OCI-LY7 (cell line): Measurements from ENCODE around the gene REEP6. TPM values are rescaled to one million over a fixed set of nuclear protein-coding genes. Genes with fewer than 3 reads are reported as not detected.
A peak's percentile ranks its signal among the peaks of the same experiment; 100 is the strongest.

Experiments
- Bru-seq: library from RNA; stranded (reverse); fragments of 400-500 nt; gene quantifications from one replicate; lab custom pipeline; 2021; lab: Mats Ljungman, UMichigan
- BruChase-seq, 2 experiments: library from RNA; stranded (reverse); fragments of 400-500 nt; gene quantifications; one replicate each; lab custom pipeline; 2021; lab: Mats Ljungman, UMichigan
- BruUV-seq: library from RNA; stranded (reverse); fragments of 400-500 nt; replicated peaks from 2 replicates; lab custom pipeline; 2021; lab: Mats Ljungman, UMichigan
- CTCF ChIA-PET: fragments of 300-600 bp; sonication (Branson Sonifier 250); formaldehyde crosslinking; loops from one replicate; lab custom pipeline; 2022; ENCODE audit warnings: antibody characterized with exemption; ENCODE audit not compliant: unreplicated experiment; lab: Charles Lee
- POLR2A ChIA-PET: fragments of 300-600 bp; sonication (Branson Sonifier 250); formaldehyde crosslinking; loops from one replicate; lab custom pipeline; 2022; ENCODE audit warnings: antibody characterized with exemption; lab: Charles Lee
- DNase-seq: peaks from one replicate; pipeline ENCODE4 v3.0.0-alpha.2; 2015; ENCODE audit warnings: low spot score
- H2AFZ ChIP-seq: fragments of 200-600 bp; sonication (generic), shearing (Covaris generic); 2 replicates; pipeline ENCODE4 v1.6.1; 2014; ENCODE audit warnings: mild to moderate bottlenecking, antibody characterized with exemption, low read length, moderate library complexity
- H3K27ac ChIP-seq: fragments of 200-600 bp; sonication (generic); 2 replicates; pipeline ENCODE4 v1.5.1; 2014; ENCODE audit warnings: mixed run types, low read depth, mild to moderate bottlenecking, moderate library complexity, low read length, inconsistent platforms; ENCODE audit not compliant: poor library complexity, severe bottlenecking
- H3K36me3 ChIP-seq: fragments of 200-600 bp; sonication (generic); 2 replicates; pipeline ENCODE4 v1.6.1; 2014; ENCODE audit warnings: mild to moderate bottlenecking, antibody characterized with exemption, low read length, moderate library complexity, mixed read lengths; ENCODE audit not compliant: insufficient read depth
- H3K4me1 ChIP-seq: fragments of 200-600 bp; sonication (generic); 2 replicates; pipeline ENCODE4 v1.5.1; 2014; ENCODE audit warnings: mild to moderate bottlenecking, low read length; ENCODE audit not compliant: insufficient read depth, poor library complexity, severe bottlenecking
- H3K4me2 ChIP-seq: fragments of 200-600 bp; sonication (generic); 2 replicates; pipeline ENCODE4 v1.6.1; 2014; ENCODE audit warnings: mild to moderate bottlenecking, low read length
- H3K4me3 ChIP-seq: fragments of 200-600 bp; sonication (generic); 2 replicates; pipeline ENCODE4 v1.5.1; 2014; ENCODE audit warnings: mild to moderate bottlenecking, low read depth, low read length; ENCODE audit not compliant: poor library complexity, severe bottlenecking
- H3K79me2 ChIP-seq: fragments of 200-600 bp; sonication (generic); 2 replicates; pipeline ENCODE4 v1.6.1; 2016; ENCODE audit warnings: low read depth, mild to moderate bottlenecking, low read length, moderate library complexity, mixed read lengths; ENCODE audit not compliant: insufficient read depth
- H3K9me2 ChIP-seq: fragments of 200-600 bp; sonication (generic); 2 replicates; pipeline ENCODE4 v1.6.1; 2016; ENCODE audit warnings: mild to moderate bottlenecking, low read length, mixed read lengths; ENCODE audit not compliant: insufficient read depth
- H3K9me3 ChIP-seq: fragments of 200-600 bp; sonication (generic); 2 replicates; pipeline ENCODE4 v1.6.1; 2014; ENCODE audit warnings: mild to moderate bottlenecking, mixed run types, low read length, mixed read lengths
- H4K20me1 ChIP-seq: fragments of 200-600 bp; sonication (generic); 2 replicates; pipeline ENCODE4 v1.6.1; 2014; ENCODE audit warnings: mild to moderate bottlenecking, antibody characterized with exemption, low read length, moderate library complexity, mixed read lengths; ENCODE audit not compliant: insufficient read depth
- CTCF ChIP-seq: fragments of 200-600 bp; sonication (generic); conservative IDR thresholded peaks from 2 replicates; pipeline ENCODE4 v1.5.1; 2014; ENCODE audit warnings: mild to moderate bottlenecking, antibody characterized with exemption, low read length, moderate library complexity, mixed read lengths
- EZH2phosphoT487 ChIP-seq: fragments of 200-600 bp; sonication (generic); IDR thresholded peaks from 2 replicates; pipeline ENCODE4 v1.6.1; 2018; ENCODE audit warnings: low read depth, borderline replicate concordance, mild to moderate bottlenecking, mixed run types, antibody characterized with exemption, low read length, moderate library complexity, mixed read lengths
- intact Hi-C: fragments of 100-400 bp; cut with micrococcal nuclease; formaldehyde crosslinking; loops from one replicate; pipeline ENCODE4 v1.10.0; 2022; ENCODE audit not compliant: unreplicated experiment
- long read RNA-seq: library from polyadenylated mRNA; stranded (forward); transcript quantifications from one replicate; pipeline ENCODE4 v2.0.0, GENCODE V29; 2022
- total RNA-seq, 2 experiments: library from RNA; depleted of rRNA in 1 of 2; stranded (reverse); fragments of >200 nt in 1 of 2; shearing (Covaris generic) in 1 of 2; gene quantifications; 2 replicates each; pipeline ENCODE4 v1.2.3, GENCODE V29; 2014 to 2022

The REEP6 gene
- 0.46 and 1.3 TPM in 2 replicates for total RNA-seq (2014; rRNA removed; shearing (Covaris generic))
- total RNA-seq (2022), result 3.1 and 3.6 TPM in 2 replicates
- Bru-seq, nascent RNA, result percentile 24 among the genes with signal in this experiment
- BruChase-seq, experiment 1, labeled RNA remaining after a 6-hour chase, result percentile 17 among the genes with signal in this experiment
- BruChase-seq, experiment 2, labeled RNA remaining after a 2-hour chase, result percentile 15 among the genes with signal in this experiment
- long read RNA-seq, transcript REEP6-201 (5 exons, 1,794 nt), result major isoform, 7 of 7 reads
- long read RNA-seq, partial matches to known transcripts, result 0 of 7 reads
- long read RNA-seq, other reads (novel, unspliced or antisense), result 0 of 7 reads

- POLR2A ChIA-PET, result no interaction called here
- no TSS peak for BruUV-seq
- intact Hi-C loops, result no loop called here
Observed at GRCh38 chr19:1491114-1491848, at the start of gene REEP6. Gene REEP6, plus strand, starts transcription at chr19:1491181. Its CDS starts 89 bp downstream, at chr19:1491270.

GRCh38 chr19:1441677-1442438 lies 49.1 kb upstream of the REEP6 start:
- CTCF ChIA-PET, result no interaction called here
- H3K79me2 ChIP-seq, result peaks cover 34% of the 10 kb centered on the region
- no peak overlapping the region for H3K27ac ChIP-seq
- H3K4me2 ChIP-seq, result no peak overlapping the region
- POLR2A ChIA-PET, result no interaction called here
- peaks cover 52% of the 10 kb centered on the region for H3K36me3 ChIP-seq
- no peak overlapping the region for H3K4me3 ChIP-seq
- no peaks in the 10 kb centered on the region for H3K9me3 ChIP-seq
- H4K20me1 ChIP-seq, result peaks cover 18% of the 10 kb centered on the region
- no TSS peak for BruUV-seq
- no peak overlapping the region for H2AFZ ChIP-seq
- H3K4me1 ChIP-seq, result peaks cover 44% of the 10 kb centered on the region
- intact Hi-C loops, result no loop called here
- no peaks in the 10 kb centered on the region for H3K9me2 ChIP-seq
- TF ChIP-seq EZH2phosphoT487 (no peak), CTCF (no peak)
- no peak for DNase-seq

More at GRCh38 chr19:1491114-1491848, at the start of gene REEP6:
- Histone ChIP-seq H3K4me3 (peak within 1 kb of the TSS; percentile 68), H2AFZ (peak within 1 kb of the TSS; percentile 61), H3K27ac (peak within 1 kb of the TSS; percentile 34), H3K9me3 (no peaks in the 10 kb centered on the region), H3K79me2 (no peaks in the 10 kb centered on the region), H3K36me3 (no peaks in the 10 kb centered on the region), H3K4me2 (peak within 1 kb of the TSS; percentile 82), H3K9me2 (no peaks in the 10 kb centered on the region), H3K4me1 (peaks cover 16% of the 10 kb centered on the region), H4K20me1 (no peaks in the 10 kb centered on the region)
- TF ChIP-seq EZH2phosphoT487 (no peak), CTCF (no peak)
- CTCF ChIA-PET, result interaction anchor here (0.6 kb wide), 1 partner anchor 328 kb away, joined by 4 read pairs; no protein-coding TSS in a partner anchor
- no peak for DNase-seq
